Left lung (tissue), 10 donors: ENCODE data around the gene NECTIN1. TPM values are rescaled to one million over a fixed set of nuclear protein-coding genes. Genes with fewer than 3 reads are reported as not detected.

Source experiments
- ATAC-seq: fragments of 200-7000 bp; cut with Tn5 transposase; one replicate; pipeline ENCODE4 v1.9.1; 2020; ENCODE audit warnings: moderate library complexity
- DNase-seq, 4 donors: peaks; one replicate each; pipeline ENCODE4 v3.0.0-alpha.2; 2013 to 2020
- H3K27ac ChIP-seq, 2 donors: fragments of 200-600 bp; sonication (generic) in 1 of 2; one replicate each; pipeline versions ENCODE4 v1.5.0 to v1.8.0; 2020 to 2021
- H3K27me3 ChIP-seq, 2 donors: fragments of 200-600 bp; sonication (generic) in 1 of 2; one replicate each; pipeline versions ENCODE4 v1.5.0 to v1.8.0; 2020 to 2021
- H3K36me3 ChIP-seq, 2 donors: fragments of 200-600 bp; sonication (generic) in 1 of 2; one replicate each; pipeline versions ENCODE4 v1.5.0 to v1.8.0; 2020 to 2021
- H3K4me1 ChIP-seq, 2 donors: fragments of 200-600 bp; one replicate each; pipeline ENCODE4 v1.8.0; 2021
- H3K4me3 ChIP-seq, 2 donors: fragments of 200-600 bp; sonication (generic) in 1 of 2; one replicate each; pipeline versions ENCODE4 v1.5.0 to v1.8.0; 2020 to 2021; ENCODE audit warnings: mild to moderate bottlenecking in 1 of 2
- H3K9me3 ChIP-seq, 2 donors: fragments of 200-600 bp; sonication (generic) in 1 of 2; one replicate each; pipeline versions ENCODE4 v1.5.0 to v1.8.0; 2020 to 2021
- CTCF ChIP-seq, 2 donors: fragments of 200-600 bp; sonication (generic) in 1 of 2; IDR thresholded peaks; one replicate each; pipeline versions ENCODE4 v1.5.0 to v1.8.0; 2021; ENCODE audit warnings: antibody characterized with exemption in 2 of 2
- intact Hi-C, 2 donors: fragments of 100-400 bp; cut with DNase I; formaldehyde crosslinking; loops; one replicate each; pipeline versions ENCODE4 v1.11.2 to v1.14.2; 2022
- polyA plus RNA-seq, 6 donors: library from polyadenylated mRNA; unstranded; fragments of 120-200 nt; gene quantifications; one replicate each; pipeline ENCODE4 v1.2.1, GENCODE V29; 2013; ENCODE audit not compliant: insufficient read length in 6 of 6
- total RNA-seq, 2 donors: library from RNA; stranded (reverse); fragmentation: NEBNext Ultra II Directional; extraction: Animal tissue kit (Norgen Biotek cat#: 25700); gene quantifications; one replicate each; pipeline ENCODE4 v1.2.1, GENCODE V29; 2021
- donor health status: DM: no; HTN: yes; CAD: no.
- donor health status: DM: no; HTN: no; CAD: no.

Gene NECTIN1
- total and polyA plus RNA-seq, 8 donors = 13.0 to 21.1 (median 15.9) TPM

- no peak for DNase-seq
- ATAC-seq = no peak
- Histone ChIP-seq H3K36me3 (peaks cover 0 to 19% of the 10 kb centered on the region in 2 donors), H3K27ac (no peak overlapping the region), H3K4me1 (peaks cover 8 to 28% of the 10 kb centered on the region in 2 donors), H3K27me3 (no peaks in the 10 kb centered on the region), H3K4me3 (no peak overlapping the region), H3K9me3 (no peaks in the 10 kb centered on the region)
- TF ChIP-seq CTCF (IDR thresholded peaks at IDR 0.05) = no peak
- intact Hi-C loops = no loop called here
Measured at GRCh38 chr11:119672597-119672996, 56.4 kb downstream of the NECTIN1 start.

- Histone ChIP-seq H3K27me3 (no peaks in the 10 kb centered on the region), H3K4me1 (peaks cover 8 to 29% of the 10 kb centered on the region in 2 donors), H3K27ac (no peak overlapping the region), H3K9me3 (no peaks in the 10 kb centered on the region), H3K36me3 (peaks cover 0 to 9% of the 10 kb centered on the region in 2 donors), H3K4me3 (no peak overlapping the region)
- peak; percentile 9 for ATAC-seq
- DNase-seq = peak in 3 of 4 donors; percentile 49 to 73 (median 72)
- TF ChIP-seq CTCF (IDR thresholded peaks at IDR 0.05) = no peak
- intact Hi-C loops = no loop called here
Measured at GRCh38 chr11:119671561-119672015, 57.4 kb downstream of the NECTIN1 start.

- Histone ChIP-seq H3K9me3 (no peaks in the 10 kb centered on the region), H3K27me3 (no peaks in the 10 kb centered on the region), H3K4me3 (no peak overlapping the region), H3K4me1 (peaks cover 8 to 31% of the 10 kb centered on the region in 2 donors), H3K27ac (no peak overlapping the region), H3K36me3 (peaks cover 0 to 3% of the 10 kb centered on the region in 2 donors)
- ATAC-seq = peak; percentile 13
- peak in 3 of 4 donors; percentile 58 to 97 (median 92) for DNase-seq
- TF ChIP-seq CTCF (IDR thresholded peaks at IDR 0.05) = no peak
- intact Hi-C loops = no loop called here
Measured at GRCh38 chr11:119671051-119671450, 57.9 kb downstream of the NECTIN1 start.

GRCh38 chr11:119669487-119669886, 59.5 kb downstream of the NECTIN1 start:
- TF ChIP-seq CTCF (IDR thresholded peaks at IDR 0.05) = no peak
- Histone ChIP-seq H3K27ac (no peak overlapping the region), H3K36me3 (no peaks in the 10 kb centered on the region), H3K4me1 (peaks cover 8 to 31% of the 10 kb centered on the region in 2 donors), H3K4me3 (no peak overlapping the region), H3K27me3 (no peaks in the 10 kb centered on the region), H3K9me3 (no peaks in the 10 kb centered on the region)
- no peak for DNase-seq
- no peak for ATAC-seq
- intact Hi-C loops = loop anchor here in 1 of 2 donors (5.0 kb wide), 2 partner anchors 68 to 438 kb away; no protein-coding TSS in a partner anchor

- H3K36me3 ChIP-seq = no peaks in the 10 kb centered on the region
- H3K4me1 ChIP-seq = peaks cover 8 to 23% of the 10 kb centered on the region in 2 donors
- no peak for TF ChIP-seq CTCF (IDR thresholded peaks at IDR 0.05)
- no peak for ATAC-seq
- no peak for DNase-seq
- no peaks in the 10 kb centered on the region for H3K9me3 ChIP-seq
- H3K27ac ChIP-seq = no peak overlapping the region
- intact Hi-C loops = loop anchor here in 1 of 2 donors (5.0 kb wide), 2 partner anchors 69 to 439 kb away; no protein-coding TSS in a partner anchor
- H3K27me3 ChIP-seq = no peaks in the 10 kb centered on the region
- H3K4me3 ChIP-seq = no peak overlapping the region
Measured at GRCh38 chr11:119668676-119669075, 60.3 kb downstream of the NECTIN1 start.
